CD14-positive monocyte (primary cell): ENCODE results near the gene NME5. TPM values are rescaled to one million over a fixed set of nuclear protein-coding genes. Genes with fewer than 3 reads are reported as not detected.
A peak's percentile ranks its signal among the peaks of the same experiment; 100 is the strongest.

Source experiments
- DNase-seq, 3 donors: peaks; one replicate each; pipeline ENCODE4 v3.0.0-alpha.2; 2011 to 2022
- H2AFZ ChIP-seq: 2 replicates; pipeline ENCODE4 v1.6.0; 2012; ENCODE audit warnings: mild to moderate bottlenecking, low read depth, low read length, inconsistent platforms; ENCODE audit not compliant: insufficient read depth, poor library complexity, severe bottlenecking
- H3K27ac ChIP-seq, 2 donors: 1 replicate in 1 of 2; 2 replicates in 1 of 2; pipeline ENCODE4 v1.5.1; 2012 to 2013; ENCODE audit warnings: low read length in 2 of 2, control low read depth in 1 of 2, inconsistent platforms in 1 of 2, low read depth in 1 of 2, mild to moderate bottlenecking in 1 of 2
- H3K27me3 ChIP-seq, 2 donors: one replicate each; pipeline versions ENCODE4 v1.6.0 to v1.6.1; 2011 to 2013; ENCODE audit warnings: low read length in 2 of 2; ENCODE audit not compliant: control insufficient read depth in 2 of 2, insufficient read depth in 2 of 2
- H3K36me3 ChIP-seq, 2 donors: replicated peaks in 1 of 2; 1 replicate in 1 of 2; 2 replicates in 1 of 2; pipeline versions ENCODE4 v1.5.1 to v1.6.1; 2012 to 2013; ENCODE audit warnings: low read length in 2 of 2, control low read depth in 1 of 2, inconsistent platforms in 1 of 2, mild to moderate bottlenecking in 1 of 2; ENCODE audit not compliant: insufficient read depth in 2 of 2, control insufficient read depth in 1 of 2
- H3K4me1 ChIP-seq, 2 donors: 1 replicate in 1 of 2; 2 replicates in 1 of 2; pipeline versions ENCODE4 v1.5.1 to v1.6.1; 2012 to 2013; ENCODE audit warnings: low read length in 2 of 2, control low read depth in 1 of 2, inconsistent platforms in 1 of 2, mild to moderate bottlenecking in 1 of 2, moderate library complexity in 1 of 2; ENCODE audit not compliant: insufficient read depth in 2 of 2, control insufficient read depth in 1 of 2
- H3K4me2 ChIP-seq: replicated peaks from 2 replicates; pipeline ENCODE3; 2012; ENCODE audit warnings: low read length, moderate library complexity, mild to moderate bottlenecking; ENCODE audit not compliant: poor library complexity, severe bottlenecking; ENCODE audit errors: extremely low read depth
- H3K4me3 ChIP-seq, 3 experiments: fragments of 200-600 bp in 1 of 3; sonication (generic) in 1 of 3; replicated peaks in 1 of 3; 1 replicate in 2 of 3; 2 replicates in 1 of 3; pipeline ENCODE4 v1.5.1; 2011 to 2013; ENCODE audit warnings: low read length in 3 of 3, mild to moderate bottlenecking in 3 of 3, control low read depth in 2 of 3, low read depth in 2 of 3, inconsistent platforms in 1 of 3, moderate library complexity in 1 of 3
- H3K79me2 ChIP-seq: 2 replicates; pipeline ENCODE4 v1.6.0; 2012; ENCODE audit warnings: mild to moderate bottlenecking, control low read depth, inconsistent platforms, low read length, moderate library complexity; ENCODE audit not compliant: insufficient read depth
- H3K9ac ChIP-seq: 2 replicates; pipeline ENCODE4 v1.6.0; 2017; ENCODE audit warnings: low read length, mild to moderate bottlenecking; ENCODE audit not compliant: insufficient read depth, poor library complexity, severe bottlenecking
- H3K9me3 ChIP-seq, 2 donors: replicated peaks in 1 of 2; 1 replicate in 1 of 2; 2 replicates in 1 of 2; pipeline versions ENCODE4 v1.5.1 to v1.6.1; 2012 to 2013; ENCODE audit warnings: low read length in 2 of 2, control low read depth in 1 of 2; ENCODE audit not compliant: control insufficient read depth in 1 of 2, insufficient read depth in 1 of 2
- H4K20me1 ChIP-seq: 2 replicates; pipeline ENCODE4 v1.6.0; 2012; ENCODE audit warnings: mild to moderate bottlenecking, low read length, control low read depth, moderate library complexity; ENCODE audit not compliant: insufficient read depth
- H3K27ac Mint-ChIP-seq, 7 donors: one replicate each; pipeline ENCODE4 v1.8.0; 2020; ENCODE audit warnings: mild to moderate bottlenecking in 7 of 7, mixed read lengths in 7 of 7, moderate library complexity in 6 of 7, inconsistent platforms in 2 of 7
- H3K27me3 Mint-ChIP-seq, 3 donors: one replicate each; pipeline ENCODE4 v1.8.0; 2021 to 2022; ENCODE audit warnings: low read depth in 3 of 3, mild to moderate bottlenecking in 3 of 3, mixed read lengths in 3 of 3, moderate library complexity in 3 of 3, inconsistent platforms in 1 of 3
- H3K36me3 Mint-ChIP-seq, 2 donors: one replicate each; pipeline ENCODE4 v1.8.0; 2020; ENCODE audit warnings: mixed read lengths in 2 of 2, inconsistent platforms in 1 of 2, mild to moderate bottlenecking in 1 of 2
- H3K4me1 Mint-ChIP-seq: one replicate; pipeline ENCODE4 v1.8.0; 2020; ENCODE audit warnings: mild to moderate bottlenecking, mixed read lengths
- H3K4me3 Mint-ChIP-seq, 2 donors: one replicate each; pipeline ENCODE4 v1.8.0; 2020; ENCODE audit warnings: mild to moderate bottlenecking in 2 of 2, mixed read lengths in 2 of 2, moderate library complexity in 1 of 2
- H3K9me3 Mint-ChIP-seq, 7 donors: one replicate each; pipeline ENCODE4 v1.8.0; 2020 to 2022; ENCODE audit warnings: mixed read lengths in 7 of 7, mild to moderate bottlenecking in 6 of 7, moderate library complexity in 6 of 7, inconsistent platforms in 2 of 7
- WGBS: methylation state at CpG from one replicate; pipeline ENCODE4 v1.1.5; 2013; ENCODE audit warnings: missing lambda C conversion rate; ENCODE audit not compliant: insufficient coverage; 5-methylcytosine and 5-hydroxymethylcytosine counted together
- intact Hi-C, 2 donors: fragments of 100-400 bp; cut with micrococcal nuclease; formaldehyde crosslinking; loops; one replicate each; pipeline versions ENCODE4 v1.15.0 to v1.15.1; 2023
- polyA plus RNA-seq, 3 donors: library from polyadenylated mRNA; depleted of rRNA in 1 of 3; unstranded in 2 of 3; stranded (reverse) in 1 of 3; fragments of 300-500 nt in 2 of 3; fragments of >200 nt in 1 of 3; fragmentation: Illumina TruSeq in 2 of 3; gene quantifications; 1 replicate in 2 of 3; 2 replicates in 1 of 3; pipeline ENCODE4 v1.2.3, GENCODE V29; 2012 to 2021
- TF ChIP-seq, protein P1 (sequence below): fragments of 200-600 bp; IDR thresholded peaks from one replicate; pipeline ENCODE4 v1.8.0; 2022; ENCODE audit warnings: antibody characterized with exemption, mild to moderate bottlenecking

The NME5 gene
- polyA plus RNA-seq, 3 donors: not detected

DNA sequence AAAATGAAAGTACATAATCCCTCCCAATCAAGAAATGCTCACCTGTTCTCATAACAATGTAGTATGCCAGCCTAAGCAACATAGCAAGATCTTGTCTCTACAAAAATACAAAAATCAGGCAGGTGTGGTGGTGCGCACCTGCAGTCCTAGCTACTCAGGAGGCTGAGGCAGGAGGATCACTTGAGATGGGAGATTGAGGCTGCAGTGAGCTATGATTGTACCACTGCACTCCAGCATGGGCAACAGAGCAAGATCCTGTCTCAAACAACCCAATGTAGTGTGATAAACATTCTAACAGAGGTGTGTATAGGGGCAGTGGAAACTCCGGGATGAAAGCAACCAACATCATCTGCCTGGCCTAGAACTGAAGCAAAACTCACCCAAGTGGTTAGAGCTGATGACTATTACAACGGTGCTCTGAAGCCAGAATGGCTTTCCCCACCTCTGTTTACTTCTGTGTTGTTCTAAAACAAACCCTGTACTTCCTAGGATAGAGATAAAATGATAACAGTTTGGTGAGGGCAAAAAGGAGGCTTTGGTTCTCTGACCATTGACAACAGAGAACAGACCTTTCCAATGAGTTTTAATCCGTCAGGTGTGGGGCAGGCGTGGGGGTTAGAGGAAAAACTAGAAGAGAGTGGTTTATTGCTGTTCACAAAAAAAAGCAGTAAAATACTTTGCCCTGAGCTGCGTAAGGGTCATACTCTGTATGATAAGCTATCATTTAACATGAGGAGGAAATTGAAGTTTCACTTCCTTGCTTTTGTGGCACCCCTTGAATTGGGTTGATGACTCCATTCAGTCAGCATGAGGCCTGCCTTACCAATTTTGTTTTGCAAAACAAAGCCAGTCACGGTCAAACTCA is 36.5 kb downstream of the NME5 start:
- Histone ChIP-seq H3K36me3 (no peaks in the 10 kb centered on the region), H3K9me3 (no peaks in the 10 kb centered on the region), H3K4me3 (no peak overlapping the region), H4K20me1 (no peaks in the 10 kb centered on the region), H3K4me1 (peaks cover 11 to 12% of the 10 kb centered on the region in 2 donors), H3K4me2 (no peak overlapping the region), H3K79me2 (no peaks in the 10 kb centered on the region), H3K27me3 (no peaks in the 10 kb centered on the region), H3K27ac (no peak overlapping the region), H2AFZ (no peak overlapping the region), H3K9ac (no peak overlapping the region)
- H3K27me3 Mint-ChIP-seq: peaks cover 5 to 11% (median 10%) of the 10 kb centered on the region in 3 donors
- DNase-seq: peak; percentile 14 to 32 (median 21)
- H3K36me3 Mint-ChIP-seq: no peaks in the 10 kb centered on the region
- peak overlapping the region in 3 of 7 donors; percentile 31 to 42 (median 40) for H3K27ac Mint-ChIP-seq
- H3K4me3 Mint-ChIP-seq: peak overlapping the region in 1 of 2 donors; percentile 16
- TF ChIP-seq, protein P1, sequence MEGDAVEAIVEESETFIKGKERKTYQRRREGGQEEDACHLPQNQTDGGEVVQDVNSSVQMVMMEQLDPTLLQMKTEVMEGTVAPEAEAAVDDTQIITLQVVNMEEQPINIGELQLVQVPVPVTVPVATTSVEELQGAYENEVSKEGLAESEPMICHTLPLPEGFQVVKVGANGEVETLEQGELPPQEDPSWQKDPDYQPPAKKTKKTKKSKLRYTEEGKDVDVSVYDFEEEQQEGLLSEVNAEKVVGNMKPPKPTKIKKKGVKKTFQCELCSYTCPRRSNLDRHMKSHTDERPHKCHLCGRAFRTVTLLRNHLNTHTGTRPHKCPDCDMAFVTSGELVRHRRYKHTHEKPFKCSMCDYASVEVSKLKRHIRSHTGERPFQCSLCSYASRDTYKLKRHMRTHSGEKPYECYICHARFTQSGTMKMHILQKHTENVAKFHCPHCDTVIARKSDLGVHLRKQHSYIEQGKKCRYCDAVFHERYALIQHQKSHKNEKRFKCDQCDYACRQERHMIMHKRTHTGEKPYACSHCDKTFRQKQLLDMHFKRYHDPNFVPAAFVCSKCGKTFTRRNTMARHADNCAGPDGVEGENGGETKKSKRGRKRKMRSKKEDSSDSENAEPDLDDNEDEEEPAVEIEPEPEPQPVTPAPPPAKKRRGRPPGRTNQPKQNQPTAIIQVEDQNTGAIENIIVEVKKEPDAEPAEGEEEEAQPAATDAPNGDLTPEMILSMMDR: no peak
- intact Hi-C loops: no loop called here
- WGBS: 13% methylated on average over 4 of the region's 7 CpGs
- peaks cover 0 to 7% (median 0%) of the 10 kb centered on the region in 7 donors for H3K9me3 Mint-ChIP-seq
- peaks cover 17% of the 10 kb centered on the region for H3K4me1 Mint-ChIP-seq

DNA sequence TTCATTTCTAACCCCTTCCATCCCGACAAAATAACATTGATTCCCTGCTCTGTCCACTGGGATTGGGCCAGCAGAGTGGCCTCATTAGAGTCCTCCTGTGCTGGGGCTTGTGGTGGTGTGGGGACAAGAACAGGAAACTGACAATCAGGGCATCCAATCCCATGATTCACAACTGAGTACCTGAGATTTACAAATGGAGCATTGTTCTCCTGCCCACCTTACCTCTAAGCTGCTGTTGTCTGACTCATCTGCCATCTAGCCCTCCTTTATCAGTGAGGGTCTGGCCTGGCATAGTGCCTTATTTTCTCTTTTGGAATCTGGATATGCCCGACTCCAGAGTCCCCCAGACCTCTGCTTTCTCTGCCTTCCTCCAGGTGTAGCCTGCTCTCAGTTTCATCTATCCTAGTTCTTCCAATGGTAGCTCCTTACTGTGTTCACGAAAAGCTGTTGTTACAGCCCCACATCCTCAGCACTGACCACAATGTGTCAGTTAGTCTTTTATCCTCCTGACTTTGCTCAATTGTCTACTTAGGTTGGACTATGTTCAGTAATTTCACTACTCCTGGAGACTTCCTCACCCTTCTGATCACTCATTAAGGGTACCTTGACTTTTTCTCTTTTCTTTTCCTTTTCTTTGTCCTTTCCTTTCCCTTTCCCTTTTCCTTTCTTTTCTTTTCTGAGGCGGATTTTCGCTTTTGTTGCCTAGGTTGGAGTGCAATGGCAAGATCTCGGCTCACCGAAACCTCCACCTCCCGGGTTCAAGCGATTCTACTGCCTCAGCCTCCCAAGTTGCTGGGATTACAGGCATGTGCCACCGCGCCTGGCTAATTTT is 42.0 kb downstream of the NME5 start:
- Histone ChIP-seq H3K4me2 (no peak overlapping the region), H2AFZ (no peak overlapping the region), H3K27ac (no peak overlapping the region), H3K9me3 (no peaks in the 10 kb centered on the region), H3K27me3 (no peaks in the 10 kb centered on the region), H3K79me2 (no peaks in the 10 kb centered on the region), H3K4me3 (no peak overlapping the region), H4K20me1 (no peaks in the 10 kb centered on the region), H3K9ac (no peak overlapping the region), H3K36me3 (no peaks in the 10 kb centered on the region), H3K4me1 (peaks cover 0 to under 1% of the 10 kb centered on the region in 2 donors)
- H3K9me3 Mint-ChIP-seq: peaks cover 0 to 4% (median 0%) of the 10 kb centered on the region in 7 donors
- no peak overlapping the region for H3K4me3 Mint-ChIP-seq
- H3K27ac Mint-ChIP-seq: no peak overlapping the region
- no peaks in the 10 kb centered on the region for H3K36me3 Mint-ChIP-seq
- peaks cover 6% of the 10 kb centered on the region for H3K4me1 Mint-ChIP-seq
- peaks cover 7 to 16% (median 15%) of the 10 kb centered on the region in 3 donors for H3K27me3 Mint-ChIP-seq
- DNase-seq: no peak
- TF ChIP-seq, protein P1: no peak
- WGBS: 93% methylated on average over 8 of the region's 11 CpGs
- intact Hi-C loops: no loop called here
